AG04450 (cell line): Measurements from ENCODE around the gene KYAT1. TPM values are rescaled to one million over a fixed set of nuclear protein-coding genes. Genes with fewer than 3 reads are reported as not detected.

ENCODE experiments used
- CTCF ChIA-PET: fragments of 300-600, 350-600 bp; formaldehyde crosslinking; extraction: SDS; loops from one replicate; lab custom pipeline; 2022; ENCODE audit warnings: antibody characterized with exemption, inconsistent platforms; lab: Charles Lee
- POLR2A ChIA-PET: fragments of 350-600 bp; formaldehyde crosslinking; extraction: SDS; loops from one replicate; lab custom pipeline; 2021; ENCODE audit warnings: antibody characterized with exemption, inconsistent platforms; lab: Yijun Ruan, JAX
- DNase-seq: peaks from one replicate; pipeline ENCODE4 v3.0.0-alpha.2; 2011; ENCODE audit warnings: low read depth, low spot score
- H3K27ac ChIP-seq: one replicate; pipeline ENCODE4 v1.5.1; 2012; ENCODE audit warnings: low read depth, low read length, control low read depth
- H3K27me3 ChIP-seq: one replicate; pipeline ENCODE4 v1.6.0; 2012; ENCODE audit warnings: low read length; ENCODE audit not compliant: control insufficient read depth, insufficient read depth
- H3K4me3 ChIP-seq: 2 replicates; pipeline ENCODE4 v1.5.1; 2011; ENCODE audit warnings: mild to moderate bottlenecking, low read depth, low read length, control low read depth
- H3K9me3 ChIP-seq: 2 replicates; pipeline ENCODE4 v1.5.1; 2012; ENCODE audit warnings: low read length; ENCODE audit not compliant: control insufficient read depth, insufficient read depth
- polyA plus RNA-seq: library from polyadenylated mRNA; depleted of rRNA; stranded (reverse); fragments of >200 nt; gene quantifications from 2 replicates; pipeline ENCODE4 v1.2.3, GENCODE V29; 2011
- TF ChIP-seq, protein P1 (sequence below): IDR thresholded peaks from 2 replicates; pipeline ENCODE4 v1.5.1; 2011; ENCODE audit warnings: low read depth, low read length, control low read depth, inconsistent platforms

Gene KYAT1
- polyA plus RNA-seq, 1 experiment = 5.2 TPM

- no peaks in the 10 kb centered on the region; the same call in 1 of the 2 replicates for H3K9me3 ChIP-seq
- H3K27ac ChIP-seq = peak overlapping the region; percentile 52
- TF ChIP-seq, protein P1, sequence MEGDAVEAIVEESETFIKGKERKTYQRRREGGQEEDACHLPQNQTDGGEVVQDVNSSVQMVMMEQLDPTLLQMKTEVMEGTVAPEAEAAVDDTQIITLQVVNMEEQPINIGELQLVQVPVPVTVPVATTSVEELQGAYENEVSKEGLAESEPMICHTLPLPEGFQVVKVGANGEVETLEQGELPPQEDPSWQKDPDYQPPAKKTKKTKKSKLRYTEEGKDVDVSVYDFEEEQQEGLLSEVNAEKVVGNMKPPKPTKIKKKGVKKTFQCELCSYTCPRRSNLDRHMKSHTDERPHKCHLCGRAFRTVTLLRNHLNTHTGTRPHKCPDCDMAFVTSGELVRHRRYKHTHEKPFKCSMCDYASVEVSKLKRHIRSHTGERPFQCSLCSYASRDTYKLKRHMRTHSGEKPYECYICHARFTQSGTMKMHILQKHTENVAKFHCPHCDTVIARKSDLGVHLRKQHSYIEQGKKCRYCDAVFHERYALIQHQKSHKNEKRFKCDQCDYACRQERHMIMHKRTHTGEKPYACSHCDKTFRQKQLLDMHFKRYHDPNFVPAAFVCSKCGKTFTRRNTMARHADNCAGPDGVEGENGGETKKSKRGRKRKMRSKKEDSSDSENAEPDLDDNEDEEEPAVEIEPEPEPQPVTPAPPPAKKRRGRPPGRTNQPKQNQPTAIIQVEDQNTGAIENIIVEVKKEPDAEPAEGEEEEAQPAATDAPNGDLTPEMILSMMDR = no peak
- DNase-seq = no peak
- H3K4me3 ChIP-seq = no peak overlapping the region
- ChIA-PET POLR2A (interaction anchor here (1.1 kb wide), 1 partner anchor 25 kb away, joined by 8 read pairs; no protein-coding TSS in a partner anchor), CTCF (interaction anchor here (0.6 to 0.9 kb wide), 2 partner anchors 40 to 70 kb away, joined by 3 to 4 read pairs; partner anchors contain the start of gene ENDOG)
- H3K27me3 ChIP-seq = no peaks in the 10 kb centered on the region
These were observed 6.2 kb upstream of the KYAT1 start for GRCh38 chr9:128887914-128888350.

DNA sequence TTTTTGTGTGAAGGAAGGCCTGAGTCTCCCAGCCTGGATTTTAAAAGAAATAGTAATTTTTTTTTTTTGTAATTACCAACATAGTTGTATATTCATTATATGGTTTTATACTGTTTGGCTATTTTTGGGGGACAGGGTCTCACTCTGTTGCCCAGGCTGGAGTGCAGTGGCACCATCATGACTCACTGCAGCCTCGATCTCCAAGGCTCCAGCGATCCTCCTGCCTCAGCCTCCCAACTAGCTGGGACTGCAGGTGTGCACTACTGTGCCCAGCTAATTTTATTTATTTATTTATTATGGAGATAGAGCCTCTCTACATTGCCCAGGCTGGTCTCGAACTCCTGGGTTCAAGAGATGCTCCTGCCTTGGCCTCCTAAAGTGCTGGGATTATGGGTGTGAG is 5.3 kb upstream of the KYAT1 start:
- H3K4me3 ChIP-seq = no peak overlapping the region
- H3K27me3 ChIP-seq = no peaks in the 10 kb centered on the region
- H3K9me3 ChIP-seq = no peaks in the 10 kb centered on the region; the same call in 1 of the 2 replicates
- CTCF ChIA-PET = no interaction called here
- no peak overlapping the region for H3K27ac ChIP-seq
- TF ChIP-seq, protein P1 = no peak
- no peak for DNase-seq
- POLR2A ChIA-PET = no interaction called here

DNA sequence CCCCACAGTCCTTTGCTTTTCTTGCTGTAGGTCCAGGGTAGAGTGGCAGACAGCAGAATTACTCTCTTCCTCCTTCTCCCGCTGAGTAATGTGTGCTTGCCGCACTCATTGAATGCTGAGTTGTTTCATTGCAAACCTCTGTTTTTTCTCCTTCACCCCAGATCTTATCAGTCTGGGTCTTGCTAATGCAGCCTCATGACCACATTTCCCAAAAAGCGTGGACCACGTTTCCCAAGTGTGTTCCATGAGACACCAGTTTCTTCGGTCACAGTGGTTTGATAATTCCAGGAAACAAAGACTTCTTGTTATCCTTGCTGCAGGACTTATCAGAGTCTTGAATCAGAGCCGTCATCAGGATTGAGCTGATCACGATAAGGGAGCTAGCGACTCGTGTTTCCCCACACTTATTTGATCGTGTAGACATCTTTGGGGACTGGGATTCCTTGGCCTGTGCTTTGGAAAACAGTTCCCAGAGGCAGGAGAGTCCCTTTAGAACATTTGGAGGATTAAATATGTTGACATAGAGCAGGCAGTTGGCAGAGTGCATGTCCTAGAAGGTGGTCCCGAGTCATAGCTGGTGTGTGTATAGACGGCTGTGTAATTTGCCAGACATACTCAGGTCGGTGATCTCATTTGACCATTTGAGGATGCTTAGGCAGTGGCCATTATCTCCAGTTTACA is 4.6 kb upstream of the KYAT1 start:
- H3K27ac ChIP-seq = peak overlapping the region; percentile 31
- CTCF ChIA-PET = no interaction called here
- TF ChIP-seq, protein P1 = no peak

GRCh38 chr9:128885798-128886197 is 4.0 kb upstream of the KYAT1 start:
- H3K4me3 ChIP-seq = no peak overlapping the region
- H3K27ac ChIP-seq = no peak overlapping the region
- no peak for DNase-seq
- ChIA-PET CTCF (no interaction called here), POLR2A (no interaction called here)
- H3K27me3 ChIP-seq = no peaks in the 10 kb centered on the region
- TF ChIP-seq, protein P1 = no peak
- H3K9me3 ChIP-seq = no peaks in the 10 kb centered on the region

More for the DNA sequence above, 4.6 kb upstream of the KYAT1 start:
- H3K9me3 ChIP-seq = no peaks in the 10 kb centered on the region
- H3K27me3 ChIP-seq = no peaks in the 10 kb centered on the region
- DNase-seq = no peak
- H3K4me3 ChIP-seq = no peak overlapping the region
- POLR2A ChIA-PET = no interaction called here

DNA sequence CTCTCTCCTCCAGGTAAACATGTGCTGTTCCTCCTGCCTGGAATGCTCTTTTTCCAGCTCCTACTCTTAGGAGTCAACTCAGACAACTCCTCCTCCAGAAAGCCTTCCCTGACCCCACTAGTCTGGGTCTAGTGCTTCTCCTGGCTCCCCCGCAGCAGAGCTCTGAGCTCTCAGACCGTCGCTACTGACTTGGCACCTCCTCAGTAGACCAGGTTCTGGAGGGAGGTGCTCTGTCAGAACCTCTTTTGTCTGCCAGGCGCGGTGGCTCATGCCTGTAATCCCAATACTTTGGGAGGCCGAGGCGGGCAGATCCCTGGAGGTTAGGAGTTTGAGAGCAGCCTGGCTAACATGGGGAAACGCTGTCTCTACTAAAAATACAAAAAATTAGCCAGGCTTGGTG is 3.6 kb upstream of the KYAT1 start:
- TF ChIP-seq, protein P1 = no peak
- no peak for DNase-seq
- CTCF ChIA-PET = no interaction called here
- Histone ChIP-seq H3K9me3 (no peaks in the 10 kb centered on the region), H3K27me3 (no peaks in the 10 kb centered on the region), H3K4me3 (no peak overlapping the region), H3K27ac (no peak overlapping the region)
- POLR2A ChIA-PET = interaction anchor here (0.5 kb wide), 1 partner anchor 113 kb away, joined by 4 read pairs; no protein-coding TSS in a partner anchor
